Right kidney (tissue), 1 donor: ENCODE results near the gene GOLT1A.

Source experiments
- DNase-seq: peaks from one replicate; pipeline ENCODE4 v3.0.0-alpha.2; 2016

The GOLT1A gene

DNA sequence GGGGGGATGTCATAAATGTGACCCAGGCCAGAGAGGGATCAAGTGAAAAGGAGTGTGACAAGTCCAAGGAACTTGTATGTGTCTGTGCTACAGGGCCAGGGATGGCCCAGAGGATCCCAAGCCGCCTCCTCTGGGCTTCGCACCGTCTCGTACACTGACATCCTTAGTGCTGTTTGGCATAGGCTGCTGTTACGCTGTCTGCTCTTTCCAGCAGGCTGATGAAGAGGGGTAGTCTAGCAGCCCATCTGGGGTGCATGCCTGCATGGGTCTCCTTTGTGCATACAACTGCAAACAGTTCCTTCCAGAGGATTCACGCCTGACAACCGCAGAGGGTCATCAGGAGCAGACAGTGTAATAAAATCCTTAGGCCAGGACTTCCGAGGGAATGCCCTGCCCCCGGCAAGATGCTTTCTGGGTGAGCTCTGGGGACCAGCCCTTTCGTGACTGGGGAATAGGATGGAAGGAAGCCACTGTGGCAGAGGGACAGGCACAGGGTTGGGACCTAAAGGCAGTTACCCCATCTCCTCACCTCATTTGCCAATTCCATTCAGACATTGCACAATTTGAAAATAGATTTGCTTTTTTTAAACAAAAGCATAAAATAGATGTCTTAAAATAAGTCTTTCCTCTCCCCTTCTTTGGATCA is 6.3 kb upstream of the GOLT1A start:
- DNase-seq, result no peak

GRCh38 chr1:204218552-204218951 is 4.8 kb upstream of the GOLT1A start:
- DNase-seq, result no peak

GRCh38 chr1:204217648-204218000 is 3.8 kb upstream of the GOLT1A start:
- no peak for DNase-seq

- no peak for DNase-seq
Measured at GRCh38 chr1:204216880-204217647, 3.3 kb upstream of the GOLT1A start.

DNA sequence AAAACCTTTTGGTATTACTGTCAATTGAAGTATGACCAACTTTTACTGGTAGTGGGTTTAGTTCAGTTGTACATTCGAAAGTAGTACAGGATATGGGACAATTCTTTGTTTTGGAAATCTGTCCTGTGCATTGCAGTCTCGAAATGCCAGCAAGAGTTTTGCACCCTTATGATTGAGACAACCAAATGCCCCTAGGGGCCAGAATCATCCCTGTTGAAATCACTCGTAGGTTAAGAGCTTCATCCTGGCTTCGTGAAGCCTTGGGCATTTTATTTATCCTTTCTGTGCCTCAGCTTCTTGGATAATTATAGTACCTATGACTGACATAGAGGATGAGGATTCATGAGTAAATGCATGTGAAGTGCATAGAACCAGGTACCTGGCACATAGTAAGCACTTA is 2.4 kb upstream of the GOLT1A start:
- DNase-seq, result no peak

- DNase-seq, result no peak
Measured at GRCh38 chr1:204212715-204213114, 1.1 kb downstream of the GOLT1A start.

GRCh38 chr1:204211046-204211445 is 2.7 kb downstream of the GOLT1A start:
- DNase-seq, result no peak

DNA sequence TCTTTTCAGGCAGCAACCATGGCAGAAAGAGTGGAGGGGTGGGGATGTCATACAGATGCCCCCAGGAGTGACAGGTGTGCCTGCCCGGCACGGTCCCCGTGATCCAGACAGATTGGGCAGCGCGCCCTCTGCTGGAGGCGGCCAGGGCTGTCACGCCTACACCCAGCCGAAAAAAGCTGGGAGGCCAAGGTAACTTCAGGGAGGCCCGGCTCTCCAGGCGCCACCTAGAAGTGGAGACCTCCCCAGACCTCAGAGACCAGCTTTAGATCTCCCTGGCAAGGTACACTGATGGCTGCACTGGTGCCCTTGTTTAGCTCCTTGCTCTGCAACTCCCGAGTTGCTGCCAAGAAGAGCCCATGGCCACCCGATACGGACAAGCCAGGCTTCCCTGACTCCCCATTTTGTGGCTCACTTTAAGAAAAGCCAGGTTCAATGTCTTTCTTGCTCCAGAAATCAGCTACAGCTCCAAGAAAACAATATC is 6.6 kb downstream of the GOLT1A start:
- peak; percentile 66 for DNase-seq

GRCh38 chr1:204206121-204206520 is 7.7 kb downstream of the GOLT1A start:
- no peak for DNase-seq

DNA sequence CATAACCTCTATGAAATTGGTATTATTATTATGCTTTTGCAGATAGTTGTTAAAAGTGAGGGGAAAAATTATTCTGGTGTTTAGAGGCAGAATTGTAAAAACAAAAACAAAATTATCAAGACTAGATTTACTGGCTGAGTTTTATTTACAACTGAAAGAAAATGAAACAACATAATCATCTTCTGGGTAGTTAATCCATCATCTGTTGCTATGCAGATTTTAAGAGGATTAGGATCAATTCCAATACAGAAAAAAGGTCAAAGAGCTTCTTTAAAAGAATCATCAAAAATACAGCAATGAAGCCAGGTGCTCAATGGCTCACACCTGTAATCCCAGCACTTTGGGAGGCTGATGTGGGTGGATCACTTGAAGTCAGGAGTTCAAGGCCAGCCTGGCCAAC is 8.3 kb downstream of the GOLT1A start:
- DNase-seq, result no peak

DNA sequence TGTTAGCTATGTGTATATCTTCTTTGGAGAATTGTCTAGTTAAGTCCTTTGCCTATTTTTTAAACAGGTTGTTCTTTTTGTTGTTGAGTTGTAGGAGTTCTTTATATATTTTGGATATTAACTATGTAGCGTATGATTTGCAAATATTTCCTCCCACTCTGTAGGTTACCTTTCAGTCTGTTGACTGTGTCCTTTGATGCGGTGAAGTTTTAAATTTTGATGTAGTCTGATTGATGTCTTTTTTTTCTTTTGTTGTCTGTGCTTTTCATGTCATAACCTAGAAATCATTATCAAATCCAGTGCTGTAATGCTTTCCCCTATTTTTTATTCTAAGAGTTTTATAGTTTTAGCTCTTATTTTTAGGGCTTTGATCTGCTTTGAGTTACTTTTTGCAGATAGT is 8.8 kb downstream of the GOLT1A start:
- no peak for DNase-seq

DNA sequence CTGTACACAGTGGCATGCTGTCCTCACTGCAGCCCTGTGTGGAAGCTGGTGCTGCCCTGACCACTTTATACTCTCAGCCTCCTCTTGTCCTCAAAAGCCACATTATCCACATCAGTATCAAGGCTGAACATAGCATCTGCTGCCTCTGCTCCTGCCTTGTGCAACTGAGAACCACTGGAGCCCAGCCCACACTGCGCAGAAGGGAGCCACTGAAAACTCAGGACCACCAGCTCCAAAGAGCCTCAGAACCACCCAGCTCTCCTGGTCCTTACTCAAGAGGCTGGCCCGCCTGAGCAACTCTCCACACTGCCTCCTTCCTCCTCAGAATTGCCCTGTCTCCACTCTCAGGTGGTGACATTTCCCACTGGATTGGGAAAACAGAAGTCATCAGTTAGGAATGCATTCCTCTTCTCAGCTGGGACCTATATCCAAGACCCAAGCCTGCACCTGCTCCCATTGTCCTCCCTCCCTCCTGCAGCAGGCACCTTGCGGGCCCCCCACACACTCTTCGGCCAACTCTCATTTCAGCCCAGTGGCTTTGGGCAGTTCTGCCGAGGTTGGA is 10.5 kb downstream of the GOLT1A start:
- no peak for DNase-seq

- DNase-seq, result no peak
Measured at GRCh38 chr1:204202481-204202880, 11.3 kb downstream of the GOLT1A start.

- no peak for DNase-seq
Measured at GRCh38 chr1:204201348-204202040, 12.3 kb downstream of the GOLT1A start.

GRCh38 chr1:204199579-204199978 is 14.2 kb downstream of the GOLT1A start:
- no peak for DNase-seq

DNA sequence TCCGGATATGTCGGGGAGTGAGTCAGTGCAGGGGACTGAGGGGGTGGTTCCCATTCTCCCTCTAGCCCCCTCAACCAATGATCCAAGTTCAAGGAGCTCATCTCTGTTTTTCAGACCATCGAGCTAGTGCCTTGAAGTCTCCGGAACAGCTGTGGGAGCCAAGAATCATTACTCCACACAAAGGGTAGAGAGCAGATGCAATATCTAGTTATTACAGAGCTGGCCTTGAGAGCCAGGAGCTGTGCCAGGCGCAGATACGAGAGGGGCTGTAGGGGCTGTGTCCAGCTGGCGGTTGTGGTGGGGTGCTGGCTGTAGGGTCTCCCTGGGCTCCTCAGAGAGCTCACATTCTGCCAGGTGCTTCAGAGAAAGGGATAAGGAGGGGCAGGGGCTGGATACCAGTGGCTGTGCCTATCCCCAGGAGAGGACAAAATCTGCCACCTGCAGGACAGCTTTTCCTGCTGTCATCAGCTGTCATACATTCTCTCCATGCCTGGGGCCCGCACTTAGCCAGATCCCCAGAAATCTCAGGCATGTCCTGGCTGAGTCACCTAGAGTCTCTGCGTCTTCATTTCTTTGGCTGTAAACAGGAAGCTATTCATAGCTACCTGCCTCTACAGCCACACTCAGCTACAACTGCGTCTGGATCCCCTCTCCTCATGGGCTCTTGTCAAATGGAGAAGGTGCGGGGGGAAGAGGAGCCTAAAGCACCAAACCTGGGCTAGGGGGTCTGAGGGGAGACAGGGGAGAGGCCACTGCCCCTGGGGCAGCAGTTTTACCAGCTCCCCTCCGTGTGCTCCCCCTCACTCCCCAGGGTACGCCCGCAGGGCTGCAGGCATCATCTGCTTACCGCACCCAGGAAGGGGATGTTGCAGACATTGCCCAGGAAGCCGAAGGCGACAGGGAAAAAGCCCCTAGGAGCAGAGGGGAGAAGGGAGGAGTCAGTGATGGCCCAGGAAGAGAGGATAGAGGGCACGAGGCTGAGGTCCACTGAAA is 15.1 kb downstream of the GOLT1A start:
- no peak for DNase-seq

DNA sequence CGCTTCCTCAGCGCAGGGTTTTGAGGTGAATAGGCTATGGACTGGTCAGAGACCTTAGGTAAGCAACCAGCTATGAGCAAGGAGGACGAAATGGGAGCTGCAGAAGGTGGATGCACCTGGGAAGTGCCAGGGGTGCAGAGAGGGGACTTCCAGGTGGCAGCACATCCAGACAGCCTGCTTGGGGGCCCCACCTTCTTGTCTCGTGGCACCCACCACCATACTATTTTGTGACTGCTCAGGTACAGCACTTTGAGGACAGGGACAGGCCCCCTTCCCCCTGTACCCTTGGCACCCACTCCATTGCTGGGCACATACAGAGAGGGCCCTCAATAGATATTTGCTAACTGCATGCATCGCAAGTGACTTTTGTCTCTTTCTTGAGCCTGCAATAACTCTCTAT is 16.7 kb downstream of the GOLT1A start:
- no peak for DNase-seq

DNA sequence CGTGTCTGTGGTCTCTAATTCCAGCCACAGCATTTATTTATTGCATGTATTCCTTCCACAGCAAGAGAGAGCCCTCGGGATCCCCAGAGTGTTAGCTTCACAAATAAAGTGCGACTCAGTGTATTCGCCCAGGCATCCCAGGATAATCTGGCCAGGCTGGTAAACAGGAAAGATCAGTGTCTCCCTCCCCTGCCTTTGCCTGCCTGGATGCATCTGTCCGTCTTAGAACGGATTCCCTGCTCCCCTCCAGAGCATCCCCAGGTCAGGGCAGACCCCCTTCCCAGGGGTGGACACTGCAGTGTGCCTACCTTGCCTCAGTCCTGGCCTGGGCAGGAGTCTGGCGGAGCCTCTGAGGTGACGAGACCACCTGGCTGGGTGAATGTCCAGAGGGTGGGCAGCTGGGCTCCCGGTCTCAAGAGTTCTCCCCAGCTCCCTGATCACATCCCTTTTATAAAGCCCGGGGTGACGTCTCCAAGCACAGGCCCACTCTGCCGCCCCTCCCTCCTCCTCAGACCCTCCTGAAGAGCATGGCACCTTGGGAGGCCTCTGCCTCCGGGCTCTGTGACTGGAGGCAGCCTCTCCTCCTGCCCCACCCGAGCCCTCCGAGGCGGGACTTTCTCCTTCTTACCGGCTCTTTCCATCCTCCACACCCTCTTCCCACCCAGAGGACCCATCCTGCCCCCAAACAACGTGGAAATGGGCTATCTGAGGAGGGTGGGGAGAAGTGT is 17.6 kb downstream of the GOLT1A start, which contains the start of gene KISS1:
Gene KISS1 (minus strand): TSS at position 424 of the 728 bp plus-strand sequence. CDS start 3,615 bp downstream, outside the sequence.
- no peak for DNase-seq

- no peak for DNase-seq
Measured at GRCh38 chr1:204194771-204195170, 19.0 kb downstream of the GOLT1A start.

DNA sequence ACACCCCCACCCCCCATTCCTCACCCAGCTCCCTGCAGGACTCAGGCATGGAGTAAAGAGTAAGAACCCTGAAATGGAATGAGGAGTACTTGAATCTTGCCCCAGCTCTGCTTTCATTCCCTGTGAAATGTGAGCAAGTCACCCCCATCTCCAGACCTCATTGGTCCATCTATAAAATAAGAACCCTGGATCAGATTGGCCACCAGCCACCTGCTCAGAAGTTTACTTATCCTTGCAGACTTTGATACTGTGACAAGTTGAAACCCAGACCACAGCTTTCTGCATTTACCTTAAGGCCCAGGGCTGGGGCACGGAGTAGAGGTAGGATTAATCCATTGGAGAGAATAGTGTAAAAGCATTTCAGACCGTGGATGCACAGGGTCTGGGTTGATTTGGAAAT is 19.7 kb downstream of the GOLT1A start:
- DNase-seq, result no peak
